Breast epithelium (tissue), 4 donors: Measurements from ENCODE around the gene GRK5. TPM values are rescaled to one million over a fixed set of nuclear protein-coding genes. Genes with fewer than 3 reads are reported as not detected.

ENCODE experiments used
- DNase-seq, 2 donors: peaks; one replicate each; pipeline ENCODE4 v3.0.0-alpha.2; 2019; ENCODE audit warnings: low spot score in 2 of 2
- H3K27ac ChIP-seq, 2 donors: fragments of 200-600 bp; sonication (generic) in 1 of 2; one replicate each; pipeline ENCODE4 v1.5.1; 2016 to 2019; ENCODE audit warnings: mild to moderate bottlenecking in 1 of 2
- H3K27me3 ChIP-seq, 2 donors: fragments of 200-600 bp; sonication (generic) in 1 of 2; one replicate each; pipeline versions ENCODE4 v1.5.1 to v1.6.0; 2017 to 2019; ENCODE audit warnings: control low read depth in 1 of 2, mild to moderate bottlenecking in 1 of 2
- H3K36me3 ChIP-seq: fragments of 200-600 bp; one replicate; pipeline ENCODE4 v1.5.1; 2019
- H3K4me1 ChIP-seq, 2 donors: fragments of 200-600 bp; sonication (generic); one replicate each; pipeline ENCODE4 v1.5.1; 2016 to 2019; ENCODE audit warnings: control low read depth in 1 of 2
- H3K4me3 ChIP-seq, 3 donors: fragments of 200-600 bp; sonication (generic); 1 replicate in 2 of 3; 2 replicates in 1 of 3; pipeline ENCODE4 v1.5.1; 2016 to 2019; ENCODE audit warnings: mild to moderate bottlenecking in 3 of 3, moderate library complexity in 2 of 3
- H3K9me3 ChIP-seq, 2 donors: fragments of 200-600 bp; sonication (generic) in 1 of 2; one replicate each; pipeline ENCODE4 v1.5.1; 2016 to 2019; ENCODE audit warnings: control low read depth in 1 of 2
- CTCF ChIP-seq, 3 donors: fragments of 450-650 bp; IDR thresholded peaks; one replicate each; pipeline ENCODE4 v1.5.1; 2016 to 2017; ENCODE audit warnings: antibody characterized with exemption in 3 of 3, mild to moderate bottlenecking in 3 of 3, moderate library complexity in 3 of 3
- POLR2A ChIP-seq: fragments of 450-650 bp; IDR thresholded peaks from one replicate; pipeline ENCODE4 v1.6.1; 2016; ENCODE audit warnings: antibody characterized with exemption, mild to moderate bottlenecking, moderate library complexity
- POLR2AphosphoS5 ChIP-seq, 3 donors: sonication (generic); formaldehyde crosslinking; IDR thresholded peaks; one replicate each; pipeline ENCODE4 v1.6.1; 2017; ENCODE audit warnings: antibody characterized with exemption in 3 of 3
- intact Hi-C: fragments of 100-400 bp; cut with DNase I; formaldehyde crosslinking; loops from one replicate; pipeline ENCODE4 v1.15.1; 2023; ENCODE audit warnings: low total_unique reads
- total RNA-seq, 3 donors: library from RNA; depleted of rRNA; stranded (reverse); fragments of >200 nt; gene quantifications; one replicate each; pipeline ENCODE4 v1.1.0, GENCODE V29; 2016

GRK5 gene
- total RNA-seq, 3 donors from 2014 or later = 14.9 to 20.6 (median 15.2) TPM

GRCh38 chr10:119206603-119207365 lies 587 bp upstream of the GRK5 start:
- Histone ChIP-seq H3K27me3 (no peaks in the 10 kb centered on the region), H3K4me3 (peak overlapping the region; percentile 78 to 98 (median 91)), H3K4me1 (peaks cover 3 to 11% of the 10 kb centered on the region in 2 donors), H3K27ac (peak overlapping the region; percentile 96 to 99), H3K36me3 (no peaks in the 10 kb centered on the region), H3K9me3 (no peaks in the 10 kb centered on the region)
- TF ChIP-seq CTCF (IDR thresholded peaks at IDR 0.05) (peak in 2 of 3 donors; percentile 33 to 92), POLR2AphosphoS5 (IDR thresholded peaks at IDR 0.05) (no peak), POLR2A (no peak)
- DNase-seq = peak; percentile 48 to 55
- intact Hi-C loops = loop anchor here (10.0 kb wide), 2 partner anchors 98 to 238 kb away; no protein-coding TSS in a partner anchor

- no peak for TF ChIP-seq POLR2AphosphoS5 (IDR thresholded peaks at IDR 0.05)
- Histone ChIP-seq H3K9me3 (no peaks in the 10 kb centered on the region), H3K4me3 (peak overlapping the region; percentile 78 to 98 (median 91)), H3K36me3 (no peaks in the 10 kb centered on the region), H3K27ac (peak overlapping the region; percentile 96 to 99), H3K27me3 (no peaks in the 10 kb centered on the region), H3K4me1 (peaks cover 3 to 11% of the 10 kb centered on the region in 2 donors)
- DNase-seq = peak in 1 of 2 donors; percentile 23
- intact Hi-C loops = loop anchor here (2.0 to 10.0 kb wide), 3 partner anchors 97 to 237 kb away; no protein-coding TSS in a partner anchor
Measured at GRCh38 chr10:119207713-119208552, 562 bp downstream of the GRK5 start.

- no peak for TF ChIP-seq CTCF (IDR thresholded peaks at IDR 0.05)
- no peak for TF ChIP-seq POLR2AphosphoS5 (IDR thresholded peaks at IDR 0.05)
- no peak for TF ChIP-seq POLR2A
- H3K36me3 ChIP-seq = no peaks in the 10 kb centered on the region
- H3K4me3 ChIP-seq = peak overlapping the region; percentile 78 to 98 (median 91)
- H3K27ac ChIP-seq = peak overlapping the region; percentile 96 to 99
- peaks cover 3 to 11% of the 10 kb centered on the region in 2 donors for H3K4me1 ChIP-seq
- no peaks in the 10 kb centered on the region for H3K9me3 ChIP-seq
- no peak for DNase-seq
- H3K27me3 ChIP-seq = no peaks in the 10 kb centered on the region
- intact Hi-C loops = loop anchor here (2.0 to 10.0 kb wide), 3 partner anchors 96 to 236 kb away; no protein-coding TSS in a partner anchor
Measured at GRCh38 chr10:119208553-119208940, 1.2 kb downstream of the GRK5 start.

GRCh38 chr10:119209035-119209735 lies 1.8 kb downstream of the GRK5 start:
- H3K9me3 ChIP-seq = no peaks in the 10 kb centered on the region
- intact Hi-C loops = loop anchor here (2.0 to 10.0 kb wide), 3 partner anchors 96 to 236 kb away; no protein-coding TSS in a partner anchor
- H3K27me3 ChIP-seq = no peaks in the 10 kb centered on the region
- no peaks in the 10 kb centered on the region for H3K36me3 ChIP-seq
- TF ChIP-seq POLR2A = no peak
- peak in 1 of 3 donors; percentile 28 for TF ChIP-seq POLR2AphosphoS5 (IDR thresholded peaks at IDR 0.05)
- peak; percentile 70 to 78 (median 73) for TF ChIP-seq CTCF (IDR thresholded peaks at IDR 0.05)
- H3K4me1 ChIP-seq = peaks cover 3 to 11% of the 10 kb centered on the region in 2 donors
- peak overlapping the region; percentile 30 to 99 for H3K27ac ChIP-seq
- H3K4me3 ChIP-seq = peak overlapping the region; percentile 78 to 98 (median 91)
- DNase-seq = peak; percentile 26 to 59
